SU-DHL-6 (cell line): ENCODE results near the gene PCSK2.

ENCODE experiments used
- CTCF ChIP-seq: fragments of 200-600 bp; sonication (generic); IDR thresholded peaks from one replicate; pipeline ENCODE4 v1.5.1; 2017; ENCODE audit warnings: antibody characterized with exemption, mild to moderate bottlenecking, low read length, moderate library complexity; ENCODE audit not compliant: insufficient read depth, poor library complexity, severe bottlenecking
- EZH2phosphoT487 ChIP-seq: fragments of 200-600 bp; sonication (generic), shearing (Covaris generic); conservative IDR thresholded peaks from 2 replicates; pipeline ENCODE4 v1.6.1; 2018; ENCODE audit warnings: mild to moderate bottlenecking, antibody characterized with exemption, low read length, moderate library complexity, mixed read lengths

GRCh38 chr20:17453592-17453991, 226.8 kb downstream of the PCSK2 start:
- TF ChIP-seq CTCF (no peak), EZH2phosphoT487 (no peak)
